GM19397 (cell line): ENCODE results near the gene MEDAG.

Source experiments
- ATAC-seq: cut with Tn5 transposase; IDR thresholded peaks from one replicate; pipeline ENCODE4 v1.9.1; 2021; ENCODE audit warnings: mild to moderate bottlenecking, moderate library complexity; ENCODE audit not compliant: unreplicated experiment

Gene MEDAG

GRCh38 chr13:30936971-30937370, 30.9 kb downstream of the MEDAG start:
- no peak for ATAC-seq

DNA sequence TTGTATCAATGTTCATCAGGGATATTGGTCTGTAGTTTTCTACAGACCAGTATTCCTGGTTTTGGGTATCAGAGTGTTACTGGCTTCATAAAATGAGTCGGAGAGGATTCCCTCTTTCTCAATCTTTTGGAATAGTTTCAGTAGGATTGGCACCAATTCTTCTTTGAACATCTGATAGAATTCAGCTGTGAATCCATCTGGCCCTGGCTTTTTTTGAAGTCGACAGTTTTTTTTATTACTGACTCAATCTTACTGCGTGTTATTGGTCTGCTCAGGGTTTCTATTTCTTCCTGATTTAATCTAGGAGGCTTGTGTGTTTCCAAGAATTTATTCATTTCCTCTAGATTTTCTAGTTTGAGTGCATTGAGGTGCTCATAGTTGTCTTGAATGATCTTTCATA, 37.8 kb downstream of the MEDAG start:
- no peak for ATAC-seq

DNA sequence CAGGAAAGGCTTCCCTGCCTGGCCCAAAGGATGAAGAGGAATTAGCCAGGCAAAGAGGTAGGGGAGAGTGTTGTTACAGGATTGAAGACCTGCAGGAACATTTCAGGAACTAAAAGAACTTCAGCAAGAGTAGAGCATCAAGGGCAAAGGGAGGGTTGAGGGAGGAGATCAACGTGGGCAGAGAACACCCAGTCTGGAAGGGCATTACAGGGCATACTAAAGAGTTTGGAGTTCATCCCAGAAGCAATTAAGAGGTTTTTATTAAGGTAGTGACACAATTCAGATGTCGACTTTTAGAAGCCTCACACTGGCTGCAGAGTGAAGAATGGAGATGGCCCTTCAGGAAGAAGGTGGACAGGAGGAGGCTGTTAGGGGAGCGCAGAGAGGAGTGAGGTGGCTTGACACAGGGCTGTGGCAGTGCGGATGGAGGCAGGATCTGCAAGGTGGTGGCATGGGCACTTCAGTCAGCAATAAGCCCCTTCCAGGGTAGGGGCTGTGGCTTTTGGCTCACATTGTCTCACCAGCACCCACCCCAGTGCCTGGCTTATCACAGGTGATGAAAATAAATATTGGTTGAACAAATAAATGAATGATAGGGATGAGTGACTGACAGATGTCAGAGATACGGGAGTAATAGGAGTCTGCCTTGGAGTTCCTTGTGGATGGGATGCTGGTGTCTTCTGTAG, 51.3 kb downstream of the MEDAG start:
- no peak for ATAC-seq

DNA sequence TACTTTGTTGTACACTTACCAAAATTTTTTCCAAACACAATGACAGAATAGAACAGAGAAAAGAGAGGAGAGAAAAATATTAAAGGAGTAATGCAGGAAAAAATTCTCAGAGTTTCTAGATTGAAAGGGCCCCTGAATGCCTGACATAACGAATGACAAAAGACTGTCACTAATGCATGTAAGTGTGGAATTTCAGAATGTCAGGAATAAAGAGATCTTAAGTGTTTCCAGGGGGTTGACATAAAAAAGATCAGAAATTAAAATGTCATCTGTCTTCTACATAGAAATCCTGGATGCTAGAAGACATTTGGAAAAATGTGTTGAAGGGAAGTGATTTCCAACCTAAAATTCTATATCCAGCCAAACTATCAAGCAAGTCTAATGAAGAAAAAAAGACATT, 53.6 kb downstream of the MEDAG start:
- ATAC-seq, result no peak

GRCh38 chr13:30963791-30964190, 57.7 kb downstream of the MEDAG start:
- no peak for ATAC-seq

GRCh38 chr13:30965380-30965779, 59.3 kb downstream of the MEDAG start:
- ATAC-seq, result no peak

DNA sequence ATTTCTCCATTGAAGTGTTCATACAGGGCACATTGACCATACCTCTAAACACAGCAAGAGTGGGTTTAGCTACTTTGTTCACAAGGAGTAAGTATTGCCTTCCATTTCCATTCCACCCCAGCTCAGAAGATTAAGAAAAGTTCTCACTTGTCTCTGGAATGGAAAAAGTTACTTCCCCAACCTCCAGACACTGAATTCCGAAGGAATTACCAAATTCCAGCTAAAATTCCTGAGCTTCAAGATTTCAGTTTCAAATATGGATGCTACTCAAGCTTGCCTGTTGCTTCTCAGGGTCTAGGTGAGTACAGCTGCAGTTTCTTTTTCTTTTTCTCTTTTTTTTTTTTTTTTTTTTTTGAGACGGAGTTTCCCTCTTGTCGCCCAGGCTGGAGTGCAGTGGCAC, 60.0 kb downstream of the MEDAG start:
- ATAC-seq, result no peak

GRCh38 chr13:30968846-30969245, 62.8 kb downstream of the MEDAG start:
- ATAC-seq, result no peak

DNA sequence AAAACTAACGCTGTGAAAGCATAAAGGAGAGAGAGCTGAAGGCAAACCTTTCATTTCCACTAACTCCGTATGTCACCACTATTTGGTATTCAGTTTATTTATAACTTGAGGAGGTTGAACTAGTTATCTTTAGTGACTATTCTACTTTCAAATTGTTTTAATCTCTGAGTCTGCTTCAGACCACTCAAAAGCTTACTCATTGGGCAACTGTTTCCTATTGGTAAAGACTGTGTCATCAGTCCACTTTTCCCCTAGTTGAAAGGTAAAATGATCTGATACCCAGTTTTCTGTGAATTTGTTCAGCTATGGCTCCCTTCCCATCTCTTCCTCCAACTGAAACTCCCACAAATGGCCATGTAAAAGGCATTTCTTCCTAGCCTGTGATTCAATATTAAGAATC, 65.5 kb downstream of the MEDAG start:
- no peak for ATAC-seq

- no peak for ATAC-seq
These were observed 66.9 kb downstream of the MEDAG start for GRCh38 chr13:30972888-30973377.

DNA sequence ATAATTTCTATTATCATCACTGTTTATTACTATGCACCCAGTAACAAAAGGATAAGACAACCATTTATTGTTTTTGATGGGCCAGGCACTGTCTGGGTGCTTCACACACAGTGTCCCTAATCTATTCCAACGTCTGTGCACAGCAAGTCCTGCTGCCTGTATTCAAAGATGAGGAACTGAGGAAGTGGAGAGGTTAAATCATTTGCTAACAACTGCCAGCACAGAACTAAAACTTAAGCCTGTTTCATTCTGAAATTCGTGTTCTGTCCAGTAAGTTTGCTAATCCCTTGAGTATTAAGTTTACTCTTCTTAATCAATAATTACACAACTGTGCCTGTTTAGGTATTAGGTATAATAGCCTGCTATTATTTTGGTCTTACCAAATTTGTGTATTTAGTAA, 68.3 kb downstream of the MEDAG start:
- no peak for ATAC-seq
